Measurements from ENCODE around the gene GDE1. TPM values are rescaled to one million over a fixed set of nuclear protein-coding genes. Genes with fewer than 3 reads are reported as not detected.

The GDE1 gene
- total and polyA plus RNA-seq, 2 donors (not counting 1 experiment from before 2014, with no cell fraction given), result 74.3 to 91.3 TPM

GRCh38 chr16:19499481-19499880, 22.4 kb downstream of the GDE1 start:
- no peak overlapping the region for H3K9ac ChIP-seq (ENCODE audit: insufficient read depth, low read length)
- no peaks in the 10 kb centered on the region for H3K79me2 ChIP-seq (ENCODE audit: control insufficient read depth, insufficient read depth, low read length)
- no peak overlapping the region for H3K4me3 ChIP-seq (replicated peaks in 1 of 4; ENCODE audit: control extremely low read depth in 1 of 4, insufficient read depth in 1 of 4, low read depth in 3 of 4, low read length in 4 of 4)
- no peaks in the 10 kb centered on the region for H3K27me3 ChIP-seq (ENCODE audit: control insufficient read depth, insufficient read depth, low read length)
- H3K9me3 ChIP-seq (ENCODE audit: control insufficient read depth, insufficient read depth, low read depth, low read length), result no peaks in the 10 kb centered on the region
- no peak for DNase-seq (ENCODE audit: low read depth in 2 of 2)
- H2AFZ ChIP-seq (ENCODE audit: low read length), result no peak overlapping the region
- no peak overlapping the region for H3K4me2 ChIP-seq (ENCODE audit: extremely low read depth, insufficient read depth, low read length)
- H3K36me3 ChIP-seq (ENCODE audit: control insufficient read depth, insufficient read depth, low read length), result peaks cover 8% of the 10 kb centered on the region
- no peak overlapping the region for H3K27ac ChIP-seq (ENCODE audit: insufficient read depth, low read length)
- no peaks in the 10 kb centered on the region for H3K4me1 ChIP-seq (ENCODE audit: control insufficient read depth, extremely low read depth, insufficient read depth, low read length)
- TF ChIP-seq EZH2 (IDR thresholded peaks at IDR 0.05; ENCODE audit: low read length, missing control alignments) (no peak), CTCF (conservative IDR thresholded peaks at IDR 0.05 in 1 of 2, IDR thresholded peaks at IDR 0.05 in 1 of 2; ENCODE audit: low read depth in 1 of 2, low read length in 2 of 2) (no peak)
- no peaks in the 10 kb centered on the region for H4K20me1 ChIP-seq (ENCODE audit: control insufficient read depth, extremely low read depth, insufficient read depth, low read length)

- Histone ChIP-seq H4K20me1 (ENCODE audit: control insufficient read depth, extremely low read depth, insufficient read depth, low read length) (no peaks in the 10 kb centered on the region), H3K79me2 (ENCODE audit: control insufficient read depth, insufficient read depth, low read length) (no peaks in the 10 kb centered on the region), H3K9ac (ENCODE audit: insufficient read depth, low read length) (no peak overlapping the region), H2AFZ (ENCODE audit: low read length) (no peak overlapping the region), H3K27me3 (ENCODE audit: control insufficient read depth, insufficient read depth, low read length) (no peaks in the 10 kb centered on the region), H3K4me1 (ENCODE audit: control insufficient read depth, extremely low read depth, insufficient read depth, low read length) (no peaks in the 10 kb centered on the region), H3K9me3 (ENCODE audit: control insufficient read depth, insufficient read depth, low read depth, low read length) (no peaks in the 10 kb centered on the region), H3K4me3 (replicated peaks in 1 of 4; ENCODE audit: control extremely low read depth in 1 of 4, insufficient read depth in 1 of 4, low read depth in 3 of 4, low read length in 4 of 4) (no peak overlapping the region), H3K27ac (ENCODE audit: insufficient read depth, low read length) (no peak overlapping the region), H3K36me3 (ENCODE audit: control insufficient read depth, insufficient read depth, low read length) (peaks cover 8% of the 10 kb centered on the region), H3K4me2 (ENCODE audit: extremely low read depth, insufficient read depth, low read length) (no peak overlapping the region)
- no peak for TF ChIP-seq EZH2 (IDR thresholded peaks at IDR 0.05; ENCODE audit: low read length, missing control alignments)
- no peak for TF ChIP-seq CTCF (conservative IDR thresholded peaks at IDR 0.05 in 1 of 2, IDR thresholded peaks at IDR 0.05 in 1 of 2; ENCODE audit: low read depth in 1 of 2, low read length in 2 of 2)
- DNase-seq (ENCODE audit: low read depth in 2 of 2), result no peak
Observed at GRCh38 chr16:19499006-19499405, 22.9 kb downstream of the GDE1 start.

- no peak overlapping the region for H2AFZ ChIP-seq (ENCODE audit: low read length)
- H3K9ac ChIP-seq (ENCODE audit: insufficient read depth, low read length), result no peak overlapping the region
- H3K79me2 ChIP-seq (ENCODE audit: control insufficient read depth, insufficient read depth, low read length), result no peaks in the 10 kb centered on the region
- no peak for TF ChIP-seq CTCF (conservative IDR thresholded peaks at IDR 0.05 in 1 of 2, IDR thresholded peaks at IDR 0.05 in 1 of 2; ENCODE audit: low read depth in 1 of 2, low read length in 2 of 2)
- TF ChIP-seq EZH2 (IDR thresholded peaks at IDR 0.05; ENCODE audit: low read length, missing control alignments), result no peak
- H4K20me1 ChIP-seq (ENCODE audit: control insufficient read depth, extremely low read depth, insufficient read depth, low read length), result no peaks in the 10 kb centered on the region
- H3K27me3 ChIP-seq (ENCODE audit: control insufficient read depth, insufficient read depth, low read length), result no peaks in the 10 kb centered on the region
- H3K4me2 ChIP-seq (ENCODE audit: extremely low read depth, insufficient read depth, low read length), result no peak overlapping the region
- no peaks in the 10 kb centered on the region for H3K4me1 ChIP-seq (ENCODE audit: control insufficient read depth, extremely low read depth, insufficient read depth, low read length)
- no peak overlapping the region for H3K27ac ChIP-seq (ENCODE audit: insufficient read depth, low read length)
- no peak for DNase-seq (ENCODE audit: low read depth in 2 of 2)
- H3K36me3 ChIP-seq (ENCODE audit: control insufficient read depth, insufficient read depth, low read length), result peaks cover 2% of the 10 kb centered on the region
- H3K4me3 ChIP-seq (replicated peaks in 1 of 4; ENCODE audit: control extremely low read depth in 1 of 4, insufficient read depth in 1 of 4, low read depth in 3 of 4, low read length in 4 of 4), result no peak overlapping the region
- no peaks in the 10 kb centered on the region for H3K9me3 ChIP-seq (ENCODE audit: control insufficient read depth, insufficient read depth, low read depth, low read length)
Observed at GRCh38 chr16:19497176-19497575, 24.7 kb downstream of the GDE1 start.

All from fibroblast of lung (primary cell).